ENCODE results near the gene SPHK1.

The SPHK1 gene

GRCh38 chr17:76408037-76408849 is 23.8 kb downstream of the SPHK1 start:
- DNase-seq = peak; percentile 53

GRCh38 chr17:76410328-76410965 is 26.0 kb downstream of the SPHK1 start:
- DNase-seq = no peak

GRCh38 chr17:76411247-76411646 is 26.8 kb downstream of the SPHK1 start:
- DNase-seq = no peak

- peak; percentile 54 for DNase-seq
These were observed 30.2 kb downstream of the SPHK1 start for GRCh38 chr17:76414334-76415295.

GRCh38 chr17:76415786-76416185 is 31.4 kb downstream of the SPHK1 start:
- DNase-seq = no peak

- DNase-seq = no peak
These were observed 32.0 kb downstream of the SPHK1 start for GRCh38 chr17:76416457-76416856.

GRCh38 chr17:76416899-76417298 is 32.5 kb downstream of the SPHK1 start:
- DNase-seq = no peak

GRCh38 chr17:76417499-76418143 is 33.2 kb downstream of the SPHK1 start:
- peak; percentile 53 for DNase-seq

GRCh38 chr17:76419576-76420260 is 35.3 kb downstream of the SPHK1 start:
- no peak for DNase-seq

GRCh38 chr17:76420356-76421043 is 36.1 kb downstream of the SPHK1 start:
- DNase-seq = no peak

- no peak for DNase-seq
These were observed 36.6 kb downstream of the SPHK1 start for GRCh38 chr17:76421044-76421407.

GRCh38 chr17:76422406-76422805 is 38.0 kb downstream of the SPHK1 start:
- no peak for DNase-seq

GRCh38 chr17:76422860-76423259 is 38.5 kb downstream of the SPHK1 start:
- no peak for DNase-seq

GRCh38 chr17:76426853-76427252 is 42.4 kb downstream of the SPHK1 start:
- DNase-seq = no peak

GRCh38 chr17:76427501-76428231 is 43.3 kb downstream of the SPHK1 start:
- no peak for DNase-seq

- no peak for DNase-seq
These were observed 44.1 kb downstream of the SPHK1 start for GRCh38 chr17:76428511-76428910.

GRCh38 chr17:76431509-76431908 is 47.1 kb downstream of the SPHK1 start:
- no peak for DNase-seq

GRCh38 chr17:76432004-76432403 is 47.6 kb downstream of the SPHK1 start:
- DNase-seq = no peak

- DNase-seq = no peak
These were observed 48.4 kb downstream of the SPHK1 start for GRCh38 chr17:76432712-76433336.

- DNase-seq = no peak
These were observed 49.3 kb downstream of the SPHK1 start for GRCh38 chr17:76433693-76434092.

All from SHP77 treated with DMSO at 0.1 percent for 48 hours (cell line).